H9 (cell line): Measurements from ENCODE around the gene WNT2. TPM values are rescaled to one million over a fixed set of nuclear protein-coding genes. Genes with fewer than 3 reads are reported as not detected.

Source experiments
- DNase-seq: peaks from one replicate; pipeline ENCODE4 v3.0.0-alpha.2; 2017
- H2AFZ ChIP-seq: one replicate; pipeline ENCODE4 v1.6.1; 2013; ENCODE audit warnings: mild to moderate bottlenecking, low read length, control low read depth, moderate library complexity
- H2AK5ac ChIP-seq: 2 replicates; pipeline ENCODE4 v1.6.1; 2013; ENCODE audit warnings: low read length, control low read depth, mixed read lengths; ENCODE audit not compliant: insufficient read length
- H2BK120ac ChIP-seq: one replicate; pipeline ENCODE4 v1.6.1; 2013; ENCODE audit warnings: low read depth, mild to moderate bottlenecking, low read length, control low read depth, inconsistent platforms; ENCODE audit not compliant: poor library complexity, severe bottlenecking
- H2BK12ac ChIP-seq: 2 replicates; pipeline ENCODE4 v1.6.1; 2013; ENCODE audit warnings: low read length, control low read depth, mixed read lengths, low read depth; ENCODE audit not compliant: insufficient read length
- H2BK15ac ChIP-seq: 2 replicates; pipeline ENCODE4 v1.6.1; 2013; ENCODE audit warnings: low read depth, low read length, control low read depth
- H2BK20ac ChIP-seq: one replicate; pipeline ENCODE4 v1.6.1; 2013; ENCODE audit warnings: low read depth, mild to moderate bottlenecking, low read length, control low read depth, inconsistent platforms; ENCODE audit not compliant: poor library complexity, severe bottlenecking
- H2BK5ac ChIP-seq: 2 replicates; pipeline ENCODE4 v1.6.1; 2013; ENCODE audit warnings: low read length, control low read depth, mixed read lengths; ENCODE audit not compliant: insufficient read length
- H3K14ac ChIP-seq: 2 replicates; pipeline ENCODE4 v1.6.1; 2013; ENCODE audit warnings: low read length, control low read depth; ENCODE audit not compliant: insufficient read depth
- H3K18ac ChIP-seq: 2 replicates; pipeline ENCODE4 v1.6.1; 2013; ENCODE audit warnings: low read depth, mild to moderate bottlenecking, mixed read lengths, low read length, control low read depth; ENCODE audit not compliant: insufficient read length
- H3K23ac ChIP-seq: 2 replicates; pipeline ENCODE4 v1.6.1; 2013; ENCODE audit warnings: low read length, control low read depth, mixed read lengths, low read depth; ENCODE audit not compliant: insufficient read length
- H3K23me2 ChIP-seq: 2 replicates; pipeline ENCODE4 v1.6.1; 2013; ENCODE audit warnings: low read depth, mild to moderate bottlenecking, mixed read lengths, low read length, control low read depth; ENCODE audit not compliant: insufficient read length, poor library complexity, severe bottlenecking
- H3K27ac ChIP-seq: 2 replicates; pipeline ENCODE4 v1.5.1; 2013; ENCODE audit warnings: low read length, control low read depth, mixed read lengths, low read depth; ENCODE audit not compliant: insufficient read length
- H3K27me3 ChIP-seq: 2 replicates; pipeline ENCODE4 v1.6.1; 2013; ENCODE audit warnings: low read length, control low read depth, inconsistent platforms; ENCODE audit not compliant: insufficient read depth
- H3K4ac ChIP-seq: 2 replicates; pipeline ENCODE4 v1.6.1; 2013; ENCODE audit warnings: low read depth, mild to moderate bottlenecking, control low read depth, inconsistent platforms, low read length, moderate library complexity
- H3K4me1 ChIP-seq: 2 replicates; pipeline ENCODE4 v1.6.1; 2013; ENCODE audit warnings: low read length, control low read depth, inconsistent platforms; ENCODE audit not compliant: insufficient read depth
- H3K4me2 ChIP-seq: 2 replicates; pipeline ENCODE4 v1.6.1; 2013; ENCODE audit warnings: low read length, control low read depth, mixed read lengths; ENCODE audit not compliant: insufficient read length, insufficient read depth
- H3K56ac ChIP-seq: 2 replicates; pipeline ENCODE4 v1.6.1; 2013; ENCODE audit warnings: low read depth, mild to moderate bottlenecking, mixed read lengths, low read length, control low read depth; ENCODE audit not compliant: insufficient read length
- H3K79me1 ChIP-seq: 2 replicates; pipeline ENCODE4 v1.6.1; 2013; ENCODE audit warnings: low read depth, mild to moderate bottlenecking, moderate library complexity, low read length, control low read depth, inconsistent platforms; ENCODE audit not compliant: insufficient read depth, poor library complexity, severe bottlenecking
- H3K79me2 ChIP-seq: 2 replicates; pipeline ENCODE4 v1.6.1; 2013; ENCODE audit warnings: low read length, control low read depth, inconsistent platforms; ENCODE audit not compliant: insufficient read depth
- H3K9ac ChIP-seq: 2 replicates; pipeline ENCODE4 v1.6.1; 2013; ENCODE audit warnings: low read length, control low read depth, mixed read lengths; ENCODE audit not compliant: insufficient read length; ENCODE audit errors: extremely low read depth
- H3K9me3 ChIP-seq: one replicate; pipeline ENCODE4 v1.6.1; 2013; ENCODE audit warnings: low read depth, low read length, inconsistent platforms; ENCODE audit not compliant: control insufficient read depth
- H3T11ph ChIP-seq: one replicate; pipeline ENCODE4 v1.6.1; 2013; ENCODE audit warnings: mild to moderate bottlenecking, low read length, control low read depth, inconsistent platforms
- H4K20me1 ChIP-seq: one replicate; pipeline ENCODE4 v1.6.1; 2013; ENCODE audit not compliant: control insufficient read depth, insufficient read length, insufficient read depth
- H4K5ac ChIP-seq: 2 replicates; pipeline ENCODE4 v1.6.1; 2013; ENCODE audit warnings: low read depth, mild to moderate bottlenecking, mixed read lengths, low read length, control low read depth; ENCODE audit not compliant: insufficient read length
- H4K8ac ChIP-seq: replicated peaks from 2 replicates; pipeline ENCODE4 v1.6.1; 2013; ENCODE audit warnings: low read length, control low read depth, mixed read lengths, low read depth; ENCODE audit not compliant: insufficient read length
- H4K91ac ChIP-seq: 2 replicates; pipeline ENCODE4 v1.6.1; 2013; ENCODE audit warnings: low read depth, mild to moderate bottlenecking, moderate library complexity, mixed read lengths, low read length, control low read depth; ENCODE audit not compliant: insufficient read length
- H3K27ac Mint-ChIP-seq, 3 experiments: 2 replicates in 2 of 3; 3 replicates in 1 of 3; pipeline ENCODE4 v1.8.0; 2020 to 2021; ENCODE audit warnings: mixed read lengths in 3 of 3, mild to moderate bottlenecking in 1 of 3, moderate library complexity in 1 of 3
- H3K27me3 Mint-ChIP-seq: 2 replicates; pipeline ENCODE4 v1.8.0; 2021; ENCODE audit warnings: low read depth, mild to moderate bottlenecking, moderate library complexity, mixed read lengths
- H3K36me3 Mint-ChIP-seq, 3 experiments: 2 replicates in 2 of 3; 3 replicates in 1 of 3; pipeline ENCODE4 v1.8.0; 2020 to 2021; ENCODE audit warnings: low read depth in 3 of 3, mixed read lengths in 3 of 3; ENCODE audit not compliant: insufficient read depth in 1 of 3
- H3K4me1 Mint-ChIP-seq, 2 experiments: 2 replicates each; pipeline ENCODE4 v1.8.0; 2020; ENCODE audit warnings: mixed read lengths in 2 of 2
- H3K4me3 Mint-ChIP-seq, 2 experiments: 2 replicates in 1 of 2; 3 replicates in 1 of 2; pipeline ENCODE4 v1.8.0; 2020 to 2021; ENCODE audit warnings: mild to moderate bottlenecking in 2 of 2, mixed read lengths in 2 of 2, moderate library complexity in 1 of 2
- H3K9me3 Mint-ChIP-seq, 2 experiments: 2 replicates in 1 of 2; 3 replicates in 1 of 2; pipeline ENCODE4 v1.8.0; 2020; ENCODE audit warnings: mild to moderate bottlenecking in 2 of 2, mixed read lengths in 2 of 2, moderate library complexity in 1 of 2
- CTCF ChIP-seq: fragments of 200-600 bp; sonication (generic); conservative IDR thresholded peaks from 3 replicates; pipeline ENCODE4 v1.8.0; 2021; ENCODE audit warnings: antibody characterized with exemption, mild to moderate bottlenecking
- WGBS: extraction: QIAGEN DNeasy Blood & Tissue Kit; methylation state at CpG from one replicate; pipeline ENCODE4 v1.1.7; 2013; ENCODE audit warnings: missing lambda C conversion rate, low lambda C conversion rate, mixed read lengths; ENCODE audit not compliant: insufficient read length; ENCODE audit errors: extremely low coverage; 5-methylcytosine and 5-hydroxymethylcytosine counted together
- total RNA-seq: library from RNA; stranded (reverse); gene quantifications from 2 replicates; pipeline ENCODE4 v1.2.1, GENCODE V29; 2021

WNT2 gene
- total RNA-seq, 1 experiment from 2014 or later, result not detected

DNA sequence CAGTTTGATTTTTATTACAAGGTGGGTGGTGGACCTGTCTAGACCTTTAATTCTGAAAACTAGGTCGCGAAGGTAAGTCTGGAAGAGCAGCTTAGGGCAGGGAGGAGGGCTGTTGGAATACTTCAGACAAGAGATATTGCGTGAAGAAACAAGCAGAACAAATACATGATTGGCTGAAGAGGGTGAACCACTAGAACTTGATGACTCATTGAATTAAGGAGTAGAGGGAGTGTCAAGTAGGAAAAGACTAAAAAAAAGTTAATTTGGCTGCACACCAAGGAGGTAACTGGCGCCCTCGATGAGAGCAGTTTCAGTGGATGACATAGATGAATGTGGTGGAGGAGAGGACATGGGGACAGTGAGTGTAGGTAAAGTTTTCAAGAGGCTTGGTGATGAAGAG lies 41.3 kb downstream of the WNT2 start:
- Mint-ChIP-seq H3K9me3 (no peaks in the 10 kb centered on the region), H3K27ac (no peak overlapping the region), H3K36me3 (no peaks in the 10 kb centered on the region), H3K4me1 (no peaks in the 10 kb centered on the region), H3K4me3 (no peak overlapping the region; a peak in 1 of 5 replicates), H3K27me3 (no peaks in the 10 kb centered on the region; the same call in none of the 2 replicates)
- Histone ChIP-seq H3T11ph (no peak overlapping the region), H3K4me1 (no peaks in the 10 kb centered on the region), H4K20me1 (no peaks in the 10 kb centered on the region), H4K91ac (no peak overlapping the region), H3K9ac (no peak overlapping the region), H3K27ac (no peak overlapping the region), H3K14ac (no peak overlapping the region), H3K9me3 (no peaks in the 10 kb centered on the region), H2BK20ac (no peak overlapping the region), H3K79me1 (no peaks in the 10 kb centered on the region), H2AFZ (no peak overlapping the region), H3K79me2 (no peaks in the 10 kb centered on the region), H3K23ac (no peak overlapping the region), H3K27me3 (no peaks in the 10 kb centered on the region), H3K23me2 (no peaks in the 10 kb centered on the region), H2BK12ac (no peak overlapping the region), H3K18ac (no peak overlapping the region), H4K8ac (no peak overlapping the region), H2BK5ac (no peak overlapping the region), H2AK5ac (no peak overlapping the region), H4K5ac (no peak overlapping the region), H2BK120ac (no peak overlapping the region), H3K4me2 (no peak overlapping the region), H3K56ac (no peak overlapping the region), H2BK15ac (no peak overlapping the region), H3K4ac (no peak overlapping the region)
- DNase-seq, result no peak
- TF ChIP-seq CTCF, result no peak
- WGBS, result no CpG with 5 or more reads among the region's 5 CpGs
